AG10803 (cell line): ENCODE measurements around the gene EVX2.
A peak's percentile ranks its signal among the peaks of the same experiment; 100 is the strongest.

ENCODE experiments used
- DNase-seq: peaks from one replicate; pipeline ENCODE4 v3.0.0; 2010; ENCODE audit warnings: low read depth
- H3K4me3 ChIP-seq: 2 replicates; pipeline ENCODE4 v1.5.1; 2011; ENCODE audit warnings: mild to moderate bottlenecking, low read length, control low read depth
- TF ChIP-seq, protein P1 (sequence below): conservative IDR thresholded peaks from 2 replicates; pipeline ENCODE4 v1.5.1; 2011; ENCODE audit warnings: mild to moderate bottlenecking, low read length, control low read depth, inconsistent platforms

EVX2 gene

DNA sequence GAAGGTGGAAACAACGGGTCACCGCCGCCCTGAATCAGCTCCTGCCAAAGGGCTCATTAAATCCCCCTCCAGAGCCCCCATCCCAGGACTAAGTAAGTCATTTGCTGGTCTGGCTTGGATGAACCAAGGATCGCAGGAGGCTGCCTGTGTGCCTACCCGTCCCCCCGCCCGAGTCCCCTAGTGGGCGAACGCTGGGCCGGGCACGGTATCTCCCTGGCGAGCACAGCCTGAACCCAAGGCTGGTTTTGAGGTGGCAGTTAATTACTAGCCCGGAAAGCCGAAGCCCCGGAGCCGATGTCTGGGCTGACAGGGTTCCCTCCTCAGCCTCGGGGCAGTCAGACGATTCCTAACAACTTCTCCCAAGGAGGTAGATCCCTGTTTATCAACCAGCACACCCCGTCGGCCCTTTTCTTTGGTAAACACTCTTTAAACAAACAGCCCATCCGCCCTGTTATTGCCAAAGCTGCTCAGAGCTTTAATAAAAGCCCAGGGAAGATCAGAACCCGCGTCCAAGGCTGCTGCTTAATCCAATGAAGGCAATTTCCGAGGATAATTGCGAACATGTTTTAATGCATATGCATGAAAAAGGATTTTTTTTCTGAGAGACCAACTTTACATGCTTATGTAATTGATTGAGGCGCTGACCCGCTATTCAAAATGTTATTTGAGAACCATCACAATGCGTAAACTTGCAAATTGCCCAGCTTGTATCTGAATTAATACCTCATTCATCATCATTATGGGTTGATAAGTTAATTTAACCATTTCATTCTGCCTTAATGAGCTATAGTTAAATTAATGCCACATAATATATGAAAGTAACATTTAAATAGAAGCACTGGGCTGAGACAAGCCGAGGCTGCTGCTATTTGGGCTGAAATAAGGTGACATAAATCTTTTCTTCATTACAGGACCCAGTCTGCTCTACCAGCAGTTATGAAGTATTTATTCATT lies 10.5 kb downstream of the EVX2 start:
- TF ChIP-seq, protein P1, sequence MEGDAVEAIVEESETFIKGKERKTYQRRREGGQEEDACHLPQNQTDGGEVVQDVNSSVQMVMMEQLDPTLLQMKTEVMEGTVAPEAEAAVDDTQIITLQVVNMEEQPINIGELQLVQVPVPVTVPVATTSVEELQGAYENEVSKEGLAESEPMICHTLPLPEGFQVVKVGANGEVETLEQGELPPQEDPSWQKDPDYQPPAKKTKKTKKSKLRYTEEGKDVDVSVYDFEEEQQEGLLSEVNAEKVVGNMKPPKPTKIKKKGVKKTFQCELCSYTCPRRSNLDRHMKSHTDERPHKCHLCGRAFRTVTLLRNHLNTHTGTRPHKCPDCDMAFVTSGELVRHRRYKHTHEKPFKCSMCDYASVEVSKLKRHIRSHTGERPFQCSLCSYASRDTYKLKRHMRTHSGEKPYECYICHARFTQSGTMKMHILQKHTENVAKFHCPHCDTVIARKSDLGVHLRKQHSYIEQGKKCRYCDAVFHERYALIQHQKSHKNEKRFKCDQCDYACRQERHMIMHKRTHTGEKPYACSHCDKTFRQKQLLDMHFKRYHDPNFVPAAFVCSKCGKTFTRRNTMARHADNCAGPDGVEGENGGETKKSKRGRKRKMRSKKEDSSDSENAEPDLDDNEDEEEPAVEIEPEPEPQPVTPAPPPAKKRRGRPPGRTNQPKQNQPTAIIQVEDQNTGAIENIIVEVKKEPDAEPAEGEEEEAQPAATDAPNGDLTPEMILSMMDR = no peak
- no peak overlapping the region for H3K4me3 ChIP-seq
- no peak for DNase-seq

DNA sequence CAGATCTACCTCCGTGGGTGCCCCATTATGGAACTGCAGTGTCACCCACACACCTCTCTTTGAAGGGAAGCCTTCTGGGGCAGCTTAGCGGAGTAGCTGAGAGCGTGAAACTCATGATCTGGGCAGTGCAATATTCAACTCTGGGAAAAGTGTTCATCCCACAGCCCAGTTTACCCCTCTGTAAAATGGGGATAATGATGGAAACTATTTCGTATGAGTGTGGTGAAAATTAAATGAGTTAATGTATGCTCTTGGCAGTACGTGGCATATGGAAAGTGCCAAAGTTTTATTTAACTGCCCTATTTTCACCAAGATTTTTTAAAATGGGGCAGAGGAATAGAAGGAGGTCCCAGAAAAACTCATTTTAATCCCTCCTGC lies 11.5 kb downstream of the EVX2 start:
- TF ChIP-seq, protein P1 = no peak
- no peak overlapping the region for H3K4me3 ChIP-seq
- DNase-seq = no peak

DNA sequence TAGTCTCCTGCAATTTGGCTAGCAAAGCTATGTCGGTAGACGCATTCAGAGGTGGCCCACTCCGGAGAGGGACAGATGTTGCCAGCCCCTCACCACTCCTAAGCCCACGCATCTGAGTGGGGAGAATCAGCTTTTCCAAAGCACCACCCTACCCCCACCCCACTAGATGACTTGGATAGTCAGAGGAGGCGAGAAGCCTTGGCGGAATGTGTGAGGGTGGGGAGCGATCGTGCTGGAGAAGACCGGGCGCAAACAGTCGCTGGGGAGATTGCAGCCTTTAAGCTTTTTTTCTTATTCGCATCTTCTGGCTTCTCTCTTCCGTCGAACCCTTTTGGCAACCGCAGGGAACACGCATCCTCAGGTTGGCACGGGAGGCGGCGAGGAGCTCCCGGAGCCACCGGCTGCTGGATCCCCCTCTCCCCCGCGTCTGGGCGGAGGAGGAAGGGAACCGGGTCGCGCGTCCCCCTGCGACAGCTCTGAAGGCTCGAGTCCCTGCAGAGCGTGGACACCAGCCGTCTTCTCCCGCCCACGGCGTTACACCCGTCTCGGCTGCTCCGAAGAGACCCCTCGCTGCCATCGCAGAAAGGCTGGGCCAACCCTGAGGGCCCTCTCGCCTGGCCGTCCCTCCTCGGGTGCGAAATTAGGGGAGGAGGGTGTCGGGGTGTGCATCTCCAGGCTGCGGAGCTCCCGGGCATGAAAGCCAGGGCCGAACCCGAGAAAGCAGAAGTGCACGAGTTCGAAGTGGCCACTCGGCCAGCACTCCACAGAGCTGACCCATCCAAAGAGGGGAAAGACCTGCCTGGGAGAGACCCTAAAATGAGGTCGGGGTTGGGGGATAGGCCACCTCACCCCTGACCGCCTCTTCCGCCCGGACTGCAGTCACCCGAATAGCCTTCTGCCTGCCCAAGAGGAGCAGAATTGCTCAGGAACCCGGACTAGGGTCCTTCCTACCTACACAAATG lies 12.2 kb downstream of the EVX2 start:
- TF ChIP-seq, protein P1 = no peak
- no peak for DNase-seq

DNA sequence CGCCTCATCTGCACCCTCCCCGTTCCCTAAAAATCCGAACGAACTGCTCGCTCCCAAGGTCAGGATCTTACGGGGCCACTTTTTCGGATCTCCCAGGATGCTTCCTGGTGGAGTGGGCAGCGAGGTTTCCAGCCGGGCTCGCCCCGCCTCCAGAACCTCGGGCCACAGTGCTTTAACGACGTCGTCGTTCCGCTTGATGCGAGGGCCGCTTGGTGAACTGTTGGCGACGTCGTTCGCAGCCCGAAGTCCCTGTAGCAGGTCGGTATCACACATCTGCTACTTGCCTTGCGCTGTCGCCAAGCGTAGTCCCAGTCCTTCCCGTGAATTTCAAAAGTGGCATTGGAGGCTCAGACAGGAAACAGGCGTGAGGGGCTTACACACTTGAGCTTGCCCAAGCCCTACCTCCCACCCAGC lies 15.3 kb downstream of the EVX2 start:
- no peak for DNase-seq
- TF ChIP-seq, protein P1 = no peak
- H3K4me3 ChIP-seq = no peak overlapping the region

More for the DNA sequence above, 12.2 kb downstream of the EVX2 start:
- no peak overlapping the region for H3K4me3 ChIP-seq

DNA sequence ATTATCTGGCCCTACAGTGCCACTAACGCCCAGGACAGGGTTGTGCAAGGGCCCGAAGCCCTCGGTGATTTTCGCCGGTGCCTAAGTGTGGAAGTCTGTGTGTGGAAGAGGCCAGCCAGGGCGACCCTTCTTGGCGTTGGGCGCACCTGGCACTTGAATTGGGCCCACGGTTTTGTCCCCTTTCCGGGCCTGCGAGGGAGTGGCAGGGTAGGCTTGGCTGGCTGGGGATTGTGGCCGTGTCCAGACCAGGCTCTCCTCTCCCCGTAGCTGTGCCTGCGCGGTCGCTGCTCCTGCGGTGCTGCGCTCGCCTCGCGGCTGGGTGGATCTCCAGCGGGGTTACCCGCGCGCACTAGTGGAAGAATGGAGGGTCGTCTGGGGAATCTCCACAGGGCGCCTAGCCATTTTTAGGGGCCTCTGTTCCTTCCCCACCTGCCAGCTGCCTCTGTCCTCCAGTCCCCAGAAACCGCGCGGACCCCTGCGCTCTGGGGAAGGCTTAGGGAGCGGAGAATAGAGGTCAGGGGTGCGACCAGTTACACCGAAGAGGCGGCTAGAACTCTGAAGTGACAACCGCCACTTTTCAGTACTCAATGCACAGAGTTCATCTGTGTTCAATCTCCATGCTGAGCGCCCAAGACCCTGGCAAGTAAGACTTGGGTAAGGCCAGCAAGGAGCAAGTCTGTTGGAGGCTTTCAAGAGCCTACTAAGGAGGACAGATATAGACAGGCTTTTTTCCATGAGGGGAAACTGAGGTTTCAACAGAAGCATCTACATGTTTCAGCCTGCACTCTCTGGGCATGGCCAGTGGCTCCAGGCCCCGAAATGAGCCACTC lies 16.0 kb downstream of the EVX2 start:
- TF ChIP-seq, protein P1 = no peak
- peak overlapping the region; percentile 43 for H3K4me3 ChIP-seq
- no peak for DNase-seq
